Fibroblast of lung (primary cell): Measurements from ENCODE around the gene PSD2.

ENCODE experiments used
- EZH2 ChIP-seq: IDR thresholded peaks from 2 replicates; pipeline ENCODE4 v1.5.1; 2012; ENCODE audit warnings: low read length, control low read depth, mild to moderate bottlenecking; ENCODE audit errors: missing control alignments
- TF ChIP-seq, protein P1 (sequence below), 2 donors: IDR thresholded peaks in 1 of 2; conservative IDR thresholded peaks in 1 of 2; 1 replicate in 1 of 2; 2 replicates in 1 of 2; pipeline ENCODE4 v1.5.1; 2011 to 2012; ENCODE audit warnings: low read length in 2 of 2, control low read depth in 1 of 2, inconsistent platforms in 1 of 2, low read depth in 1 of 2, mild to moderate bottlenecking in 1 of 2

GRCh38 chr5:139768807-139769465 is 26.7 kb upstream of the PSD2 start:
- TF ChIP-seq, protein P1, sequence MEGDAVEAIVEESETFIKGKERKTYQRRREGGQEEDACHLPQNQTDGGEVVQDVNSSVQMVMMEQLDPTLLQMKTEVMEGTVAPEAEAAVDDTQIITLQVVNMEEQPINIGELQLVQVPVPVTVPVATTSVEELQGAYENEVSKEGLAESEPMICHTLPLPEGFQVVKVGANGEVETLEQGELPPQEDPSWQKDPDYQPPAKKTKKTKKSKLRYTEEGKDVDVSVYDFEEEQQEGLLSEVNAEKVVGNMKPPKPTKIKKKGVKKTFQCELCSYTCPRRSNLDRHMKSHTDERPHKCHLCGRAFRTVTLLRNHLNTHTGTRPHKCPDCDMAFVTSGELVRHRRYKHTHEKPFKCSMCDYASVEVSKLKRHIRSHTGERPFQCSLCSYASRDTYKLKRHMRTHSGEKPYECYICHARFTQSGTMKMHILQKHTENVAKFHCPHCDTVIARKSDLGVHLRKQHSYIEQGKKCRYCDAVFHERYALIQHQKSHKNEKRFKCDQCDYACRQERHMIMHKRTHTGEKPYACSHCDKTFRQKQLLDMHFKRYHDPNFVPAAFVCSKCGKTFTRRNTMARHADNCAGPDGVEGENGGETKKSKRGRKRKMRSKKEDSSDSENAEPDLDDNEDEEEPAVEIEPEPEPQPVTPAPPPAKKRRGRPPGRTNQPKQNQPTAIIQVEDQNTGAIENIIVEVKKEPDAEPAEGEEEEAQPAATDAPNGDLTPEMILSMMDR (conservative IDR thresholded peaks at IDR 0.05 in 1 of 2, IDR thresholded peaks at IDR 0.05 in 1 of 2; ENCODE audit: low read depth in 1 of 2, low read length in 2 of 2): no peak
- TF ChIP-seq EZH2: no peak
